ENCODE results near the gene KAT8. TPM values are rescaled to one million over a fixed set of nuclear protein-coding genes. Genes with fewer than 3 reads are reported as not detected.
A peak's percentile ranks its signal among the peaks of the same experiment; 100 is the strongest.

The KAT8 gene
- total RNA-seq, 1 donor from 2014 or later: 72.6 TPM

DNA sequence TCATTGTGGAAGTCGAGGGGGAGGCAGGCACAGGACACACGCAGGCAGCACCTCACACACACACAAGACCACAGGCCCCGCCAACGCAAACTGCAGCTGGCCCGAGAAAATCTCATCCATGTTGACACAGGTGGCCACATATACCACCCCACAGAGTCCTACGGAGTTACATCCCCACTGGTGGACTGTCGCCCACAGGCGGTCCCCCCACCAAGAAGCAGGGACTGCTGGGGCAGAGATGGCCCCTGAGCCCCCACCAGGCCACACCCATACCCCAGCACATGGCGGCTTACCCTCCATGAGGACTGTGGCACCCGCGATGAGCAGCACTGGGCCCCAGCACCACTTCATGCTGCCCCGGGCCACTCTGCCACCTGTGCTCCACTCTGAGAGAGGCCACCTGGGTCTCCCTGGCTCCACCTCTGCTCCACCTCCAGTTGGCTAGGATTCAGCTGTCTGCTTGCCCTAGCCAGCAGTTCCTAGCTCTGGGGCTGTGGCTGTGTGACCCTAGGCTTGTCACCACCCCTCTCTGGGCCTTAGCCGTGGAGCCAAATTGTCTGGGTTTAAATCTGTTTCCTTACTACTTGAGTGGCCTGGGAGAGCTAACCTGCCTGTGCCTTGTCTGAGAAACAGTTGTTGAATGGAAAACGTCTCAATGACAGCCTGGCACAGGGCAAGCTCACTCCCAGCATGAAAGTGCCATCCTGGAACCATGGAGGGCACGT lies 28.8 kb upstream of the KAT8 start, which contains the start of gene PRSS53:
TSS of gene PRSS53 (minus strand) at position 485 of the 725 bp plus-strand sequence. CDS start at position 351, 134 bp downstream.
- Mint-ChIP-seq H3K4me3 (peak within 1 kb of the TSS; percentile 34), H3K27ac (ENCODE audit: unreplicated experiment) (no peak within 1 kb of the TSS), H3K4me1 (peaks cover 5% of the 10 kb centered on the region), H3K9me3 (no peaks in the 10 kb centered on the region), H3K27me3 (ENCODE audit: low read depth) (no peaks in the 10 kb centered on the region), H3K36me3 (ENCODE audit: low read depth) (peaks cover 2% of the 10 kb centered on the region)
- DNase-seq (ENCODE audit: low read depth, low spot score): no peak
- TF ChIP-seq, protein P1, sequence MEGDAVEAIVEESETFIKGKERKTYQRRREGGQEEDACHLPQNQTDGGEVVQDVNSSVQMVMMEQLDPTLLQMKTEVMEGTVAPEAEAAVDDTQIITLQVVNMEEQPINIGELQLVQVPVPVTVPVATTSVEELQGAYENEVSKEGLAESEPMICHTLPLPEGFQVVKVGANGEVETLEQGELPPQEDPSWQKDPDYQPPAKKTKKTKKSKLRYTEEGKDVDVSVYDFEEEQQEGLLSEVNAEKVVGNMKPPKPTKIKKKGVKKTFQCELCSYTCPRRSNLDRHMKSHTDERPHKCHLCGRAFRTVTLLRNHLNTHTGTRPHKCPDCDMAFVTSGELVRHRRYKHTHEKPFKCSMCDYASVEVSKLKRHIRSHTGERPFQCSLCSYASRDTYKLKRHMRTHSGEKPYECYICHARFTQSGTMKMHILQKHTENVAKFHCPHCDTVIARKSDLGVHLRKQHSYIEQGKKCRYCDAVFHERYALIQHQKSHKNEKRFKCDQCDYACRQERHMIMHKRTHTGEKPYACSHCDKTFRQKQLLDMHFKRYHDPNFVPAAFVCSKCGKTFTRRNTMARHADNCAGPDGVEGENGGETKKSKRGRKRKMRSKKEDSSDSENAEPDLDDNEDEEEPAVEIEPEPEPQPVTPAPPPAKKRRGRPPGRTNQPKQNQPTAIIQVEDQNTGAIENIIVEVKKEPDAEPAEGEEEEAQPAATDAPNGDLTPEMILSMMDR (conservative IDR thresholded peaks at IDR 0.05): no peak

DNA sequence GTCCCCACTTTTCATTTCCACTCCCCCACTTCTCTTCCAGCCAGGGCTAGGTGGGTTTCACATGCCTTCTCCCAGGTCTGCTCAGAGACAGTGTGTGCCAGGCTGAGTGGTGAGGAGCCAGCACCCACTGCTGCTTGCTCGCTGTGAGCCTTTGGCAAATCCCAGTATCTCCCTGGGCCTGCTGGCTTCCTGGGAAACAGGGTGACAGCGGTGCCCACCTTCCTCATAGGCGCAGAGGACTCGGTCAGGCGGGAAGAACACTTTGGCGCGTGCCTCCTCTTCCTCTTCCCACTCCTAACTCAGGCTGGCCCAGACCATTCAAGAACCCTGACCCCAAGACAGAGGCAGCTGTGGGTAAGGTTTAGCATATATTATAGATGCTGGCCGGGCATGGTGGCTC lies 28.3 kb upstream of the KAT8 start:
- DNase-seq (ENCODE audit: low read depth, low spot score): no peak
- H3K4me3 Mint-ChIP-seq: no peak overlapping the region
- peaks cover 2% of the 10 kb centered on the region for H3K36me3 Mint-ChIP-seq (ENCODE audit: low read depth)
- no peak overlapping the region for H3K27ac Mint-ChIP-seq (ENCODE audit: unreplicated experiment)
- H3K4me1 Mint-ChIP-seq: peaks cover 11% of the 10 kb centered on the region
- H3K27me3 Mint-ChIP-seq (ENCODE audit: low read depth): no peaks in the 10 kb centered on the region
- H3K9me3 Mint-ChIP-seq: no peaks in the 10 kb centered on the region
- TF ChIP-seq, protein P1 (conservative IDR thresholded peaks at IDR 0.05): no peak

DNA sequence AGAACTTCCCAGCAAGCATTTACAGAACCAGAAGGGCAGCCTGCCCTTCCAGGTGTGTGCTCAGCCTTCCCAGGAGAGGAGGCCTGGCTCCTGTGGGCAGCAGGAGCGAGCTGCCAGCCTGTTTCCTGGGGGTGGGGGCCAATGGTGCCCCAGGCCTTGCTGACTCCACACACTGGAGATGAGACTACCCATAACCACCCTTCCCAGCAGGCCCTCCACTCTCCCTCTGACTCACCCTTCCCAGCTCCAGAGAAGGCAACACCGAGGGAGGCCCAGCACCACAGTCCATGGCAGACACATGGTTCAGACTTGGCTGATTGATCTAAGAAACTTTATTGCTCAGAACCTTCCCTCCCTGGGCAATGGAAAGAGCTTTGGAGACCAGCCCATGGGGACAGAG lies 26.9 kb upstream of the KAT8 start:
- H3K36me3 Mint-ChIP-seq (ENCODE audit: low read depth): peaks cover 2% of the 10 kb centered on the region
- DNase-seq (ENCODE audit: low read depth, low spot score): no peak
- peak overlapping the region; percentile 66 for H3K4me3 Mint-ChIP-seq
- no peaks in the 10 kb centered on the region for H3K9me3 Mint-ChIP-seq
- H3K4me1 Mint-ChIP-seq: peaks cover 18% of the 10 kb centered on the region
- TF ChIP-seq, protein P1 (conservative IDR thresholded peaks at IDR 0.05): no peak
- H3K27ac Mint-ChIP-seq (ENCODE audit: unreplicated experiment): no peak overlapping the region
- peaks cover 3% of the 10 kb centered on the region for H3K27me3 Mint-ChIP-seq (ENCODE audit: low read depth)

DNA sequence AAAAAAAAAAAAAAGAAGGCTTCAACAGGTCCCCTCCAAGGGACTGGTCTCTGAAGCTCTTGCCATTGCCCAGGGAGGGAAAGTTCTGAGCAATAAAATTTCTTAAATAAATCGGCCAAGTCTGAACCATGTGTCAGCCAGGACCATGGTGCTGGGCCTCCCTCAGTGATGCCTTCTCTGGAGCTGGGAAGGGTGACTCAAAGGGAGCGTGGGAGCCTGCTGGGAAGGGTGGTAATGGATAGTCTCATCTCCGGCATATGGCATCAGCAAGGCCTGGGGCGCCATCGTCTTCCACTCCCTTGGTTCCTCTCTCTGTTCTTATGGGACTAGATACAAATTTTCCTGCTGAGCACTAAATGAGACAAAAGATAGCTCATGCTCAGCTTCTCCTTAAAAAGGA lies 25.1 kb upstream of the KAT8 start:
- peak overlapping the region; percentile 74 for H3K4me3 Mint-ChIP-seq
- TF ChIP-seq, protein P1 (conservative IDR thresholded peaks at IDR 0.05): no peak
- peaks cover 2% of the 10 kb centered on the region for H3K36me3 Mint-ChIP-seq (ENCODE audit: low read depth)
- no peak overlapping the region for H3K27ac Mint-ChIP-seq (ENCODE audit: unreplicated experiment)
- no peaks in the 10 kb centered on the region for H3K9me3 Mint-ChIP-seq
- H3K27me3 Mint-ChIP-seq (ENCODE audit: low read depth): peaks cover 3% of the 10 kb centered on the region
- H3K4me1 Mint-ChIP-seq: peaks cover 22% of the 10 kb centered on the region
- DNase-seq (ENCODE audit: low read depth, low spot score): no peak

DNA sequence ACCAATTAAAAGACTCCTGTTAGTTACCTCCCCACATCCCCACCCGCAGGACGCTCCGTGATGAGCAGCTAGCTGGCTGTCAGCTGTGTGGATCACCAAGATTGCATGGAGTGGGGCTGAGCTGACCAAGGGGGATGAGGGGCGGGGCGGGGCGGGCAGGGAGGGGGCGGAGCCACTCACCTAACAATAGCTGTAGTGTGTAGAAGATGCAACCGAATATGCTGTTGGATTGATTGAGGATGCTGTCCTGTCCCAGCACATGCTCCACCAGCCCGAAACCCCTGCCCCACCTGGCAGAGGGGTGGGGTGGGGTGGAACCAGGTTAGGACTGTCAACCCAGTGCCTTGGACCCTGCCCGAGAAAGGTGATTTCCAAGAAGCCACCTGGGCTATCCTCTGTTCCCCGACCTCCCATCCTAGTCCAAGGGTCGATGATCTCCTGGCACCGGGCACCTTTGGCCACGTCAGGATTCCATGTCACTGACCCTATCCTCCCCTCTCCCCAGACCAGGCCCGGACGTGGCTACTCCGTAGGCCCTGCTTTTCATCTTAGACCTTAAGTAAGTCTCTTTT lies 24.2 kb upstream of the KAT8 start:
- Mint-ChIP-seq H3K36me3 (ENCODE audit: low read depth) (peaks cover 2% of the 10 kb centered on the region), H3K9me3 (no peaks in the 10 kb centered on the region), H3K27ac (ENCODE audit: unreplicated experiment) (peak overlapping the region; percentile 75), H3K4me1 (peaks cover 22% of the 10 kb centered on the region), H3K4me3 (peak overlapping the region; percentile 91), H3K27me3 (ENCODE audit: low read depth) (peaks cover 3% of the 10 kb centered on the region)
- TF ChIP-seq, protein P1 (conservative IDR thresholded peaks at IDR 0.05): no peak
- DNase-seq (ENCODE audit: low read depth, low spot score): no peak
